Motor neuron (in vitro differentiated cells): ENCODE results near the gene RPL26. TPM values are rescaled to one million over a fixed set of nuclear protein-coding genes. Genes with fewer than 3 reads are reported as not detected.

Experiments
- ATAC-seq, 8 experiments: fragments of 200-7000 bp; cut with Tn5 transposase; replicated peaks in 6 of 8; 2 replicates each; pipeline ENCODE4 v1.8.0; 2021; ENCODE audit warnings: mild to moderate bottlenecking in 8 of 8, moderate library complexity in 8 of 8
- H3K27ac ChIP-seq, 2 donors: fragments of 250-450 bp; sonication (Bioruptor Pico); 2 replicates each; pipeline ENCODE4 v1.9.0; 2021; ENCODE audit warnings: antibody characterized with exemption in 2 of 2, mild to moderate bottlenecking in 2 of 2, moderate library complexity in 1 of 2
- H3K4me1 ChIP-seq, 2 donors: fragments of 250-450 bp; sonication (Bioruptor Pico); replicated peaks in 1 of 2; 2 replicates each; pipeline ENCODE4 v1.6.1; 2021; ENCODE audit warnings: antibody characterized with exemption in 2 of 2, mild to moderate bottlenecking in 2 of 2, moderate library complexity in 1 of 2
- H3K4me3 ChIP-seq, 5 donors: fragments of 250-450 bp; sonication (Bioruptor Pico); 2 replicates each; pipeline ENCODE4 v1.9.0; 2021; ENCODE audit warnings: antibody characterized with exemption in 5 of 5, mild to moderate bottlenecking in 5 of 5, moderate library complexity in 4 of 5
- WGBS, 10 experiments: fragments of 450-650 bp; shearing (Covaris generic); methylation state at CpG; one replicate each; pipeline ENCODE4 v1.0.0; 2022; 5-methylcytosine and 5-hydroxymethylcytosine counted together
- in situ Hi-C, 9 experiments: fragments of 400-800 bp; cut with MboI; loops; one replicate each; pipeline ENCODE4 v1.15.0; 2021; ENCODE audit warnings: low sequenced_read_pairs in 9 of 9, low pct_unique_long_range_greater_than_20kb in 2 of 9; ENCODE audit not compliant: unreplicated experiment in 9 of 9
- total RNA-seq, 8 experiments: library from RNA; unstranded; fragments of 300-600 nt; gene quantifications; 2 replicates each; pipeline versions ENCODE4 v1.2.3 to v1.2.4, GENCODE V29; 2022

RPL26 gene
- 1,000 to 10,000 TPM; 3,314 to 6,110 (median 4,631) TPM for total RNA-seq

GRCh38 chr17:8383143-8383822 lies at the start of gene RPL26:
TSS of gene RPL26 (minus strand) at chr17:8383193. CDS start at chr17:8382310, 883 bp downstream.
- Histone ChIP-seq H3K4me1 (peaks cover 14 to 16% of the 10 kb centered on the region in 2 donors), H3K4me3 (peak within 1 kb of the TSS; percentile 45 to 91 (median 63)), H3K27ac (peak within 1 kb of the TSS; percentile 63 to 79)
- in situ Hi-C loops = no loop called here
- WGBS, 10 experiments = 0% methylated on average over 4 to 18 of the region's 55 CpGs; no CpG with 5 or more reads in 5 of the 10 experiments
- peak; percentile 76 to 94 (median 90) for ATAC-seq

DNA sequence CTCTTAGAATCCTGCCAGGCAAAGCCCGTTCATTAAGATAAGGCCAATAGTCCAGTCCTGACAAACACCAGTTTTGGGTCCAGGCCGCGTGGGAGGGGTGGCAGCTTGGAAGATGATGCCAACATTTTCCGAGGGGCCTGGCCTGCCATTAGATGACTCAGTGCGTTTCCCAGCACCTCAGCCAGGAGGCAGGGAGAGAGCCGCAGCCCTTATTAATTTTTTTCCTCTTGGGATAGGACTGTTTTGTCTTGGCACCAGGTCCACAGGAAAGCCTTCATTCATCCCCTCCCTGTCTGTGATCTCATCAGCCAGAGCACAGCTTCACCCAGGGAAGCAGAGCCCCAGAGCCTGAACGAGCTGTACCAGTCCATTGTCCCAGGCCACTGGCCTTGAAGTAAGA lies 48.0 kb upstream of the RPL26 start:
- H3K4me3 ChIP-seq = no peak overlapping the region
- H3K27ac ChIP-seq = no peak overlapping the region
- H3K4me1 ChIP-seq = no peaks in the 10 kb centered on the region
- in situ Hi-C loops = no loop called here
- WGBS, 10 experiments = 3 to 100% (median 79%) methylated on average over 1 to 6 of the region's 7 CpGs; no CpG with 5 or more reads in 4 of the 10 experiments
- peak in 2 of 8 experiments; percentile 10 to 24 for ATAC-seq

DNA sequence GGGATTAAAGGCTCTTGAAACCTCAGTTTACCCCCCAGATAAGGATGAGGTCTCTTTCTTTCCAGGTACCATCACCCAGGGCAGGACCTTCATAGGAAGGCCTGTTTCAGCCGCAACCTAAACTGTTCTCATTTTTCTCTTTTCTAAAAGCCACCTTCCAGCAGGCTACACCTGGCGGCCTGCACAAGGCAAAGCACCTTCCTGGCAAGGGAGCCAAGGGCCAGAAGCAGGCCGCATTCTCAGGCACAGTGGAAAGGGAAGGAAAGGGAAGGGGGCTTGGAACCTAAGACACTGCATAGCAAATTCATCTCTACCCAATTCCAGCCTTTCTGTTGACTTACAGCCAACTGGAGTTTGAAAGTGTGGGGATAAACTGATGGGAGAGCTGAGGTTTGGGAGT lies 43.8 kb upstream of the RPL26 start:
- 67 to 100% (median 100%) methylated on average over 1 to 3 of the region's 3 CpGs; no CpG with 5 or more reads in 2 of the 10 experiments for WGBS, 10 experiments
- Histone ChIP-seq H3K4me1 (peaks cover 0 to 8% of the 10 kb centered on the region in 2 donors), H3K27ac (no peak overlapping the region), H3K4me3 (no peak overlapping the region)
- in situ Hi-C loops = no loop called here
- ATAC-seq = no peak

DNA sequence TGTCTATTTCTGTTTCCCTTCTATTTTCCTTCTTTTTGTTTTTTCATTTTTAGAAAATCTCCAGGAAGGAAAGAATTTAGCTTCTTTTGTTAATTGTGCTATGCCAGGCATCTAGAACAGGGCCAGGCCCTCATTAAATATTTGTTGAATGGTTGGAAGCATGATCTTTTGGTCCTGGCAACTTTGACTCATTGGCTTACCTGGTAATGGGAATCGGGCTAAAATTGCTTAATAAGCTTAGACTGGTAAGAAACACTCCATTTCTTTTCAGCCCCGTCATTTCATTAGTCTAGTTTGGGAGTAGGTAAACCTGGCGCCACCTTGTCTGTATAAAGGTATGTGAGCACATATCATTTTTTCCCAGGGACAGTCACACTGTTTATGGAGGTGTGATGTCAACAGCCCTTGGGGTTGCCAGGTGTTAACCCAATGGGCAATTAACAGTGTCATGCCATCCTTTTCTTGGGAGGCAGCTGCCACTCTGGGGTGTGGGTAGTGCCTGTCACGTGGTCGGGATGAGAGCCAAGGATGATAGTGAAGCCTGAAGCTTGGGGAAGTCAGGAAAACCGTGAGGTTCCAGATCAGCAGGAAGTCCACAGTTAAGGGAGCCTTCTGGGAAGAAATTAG lies 43.2 kb upstream of the RPL26 start:
- WGBS, 10 experiments = 33 to 94% (median 63%) methylated on average over 1 to 6 of the region's 6 CpGs; no CpG with 5 or more reads in 1 of the 10 experiments
- Histone ChIP-seq H3K4me3 (no peak overlapping the region), H3K27ac (no peak overlapping the region), H3K4me1 (peaks cover 0 to 8% of the 10 kb centered on the region in 2 donors)
- in situ Hi-C loops = no loop called here
- ATAC-seq = no peak

DNA sequence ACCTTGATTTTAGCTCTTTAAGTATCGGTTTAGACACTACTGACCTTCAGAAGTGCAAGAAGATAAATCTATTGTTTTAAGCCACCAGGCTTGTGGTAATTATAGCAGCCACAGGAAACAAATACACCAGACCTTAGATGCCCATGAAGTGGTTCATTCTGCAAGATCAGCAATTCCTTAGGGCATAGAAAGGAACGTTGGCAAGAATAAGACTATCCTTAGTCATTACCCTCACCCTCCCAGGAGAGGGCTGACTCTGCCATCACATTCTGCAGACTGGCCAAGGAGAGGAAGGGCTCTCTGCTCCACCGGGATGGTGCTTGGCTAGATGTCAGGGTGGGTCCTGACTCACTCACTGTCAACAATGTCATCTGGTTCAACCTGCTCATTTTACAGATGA lies 38.6 kb upstream of the RPL26 start:
- WGBS, 10 experiments = 45 to 100% (median 76%) methylated on average over 1 to 2 of the region's 3 CpGs; no CpG with 5 or more reads in 4 of the 10 experiments
- in situ Hi-C loops = loop anchor here in 7 of 9 experiments (25.0 kb wide), 4 partner anchors 216 to 366 kb away; partner anchors contain the start of genes MFSD6L (in 3 of the 7), CCDC42 (in 2 of the 7), SPDYE4 (in 2 of the 7) and MYH10 (in 1 of the 7)
- Histone ChIP-seq H3K4me3 (no peak overlapping the region), H3K27ac (no peak overlapping the region), H3K4me1 (peaks cover 0 to 8% of the 10 kb centered on the region in 2 donors)
- ATAC-seq = no peak

- ATAC-seq = peak in 3 of 8 experiments; percentile 81 to 96 (median 96)
- Histone ChIP-seq H3K4me3 (no peak overlapping the region), H3K4me1 (peaks cover 0 to 1% of the 10 kb centered on the region in 2 donors), H3K27ac (no peak overlapping the region)
- WGBS, 10 experiments = 0 to 86% (median 61%) methylated on average over 1 to 5 of the region's 5 CpGs; no CpG with 5 or more reads in 1 of the 10 experiments
- in situ Hi-C loops = loop anchor here in 7 of 9 experiments (25.0 kb wide), 4 partner anchors 217 to 367 kb away; partner anchors contain the start of genes MFSD6L (in 3 of the 7), CCDC42 (in 2 of the 7), SPDYE4 (in 2 of the 7) and MYH10 (in 1 of the 7)
These were observed 37.3 kb upstream of the RPL26 start for GRCh38 chr17:8420041-8420934.

GRCh38 chr17:8419305-8419704 lies 36.3 kb upstream of the RPL26 start:
- ATAC-seq = no peak
- WGBS, 10 experiments = 0 to 83% (median 69%) methylated on average over 1 of the region's 1 CpG; no CpG with 5 or more reads in 4 of the 10 experiments
- Histone ChIP-seq H3K4me1 (no peaks in the 10 kb centered on the region), H3K4me3 (no peak overlapping the region), H3K27ac (no peak overlapping the region)
- in situ Hi-C loops = loop anchor here in 8 of 9 experiments (10.0 to 25.0 kb wide), 5 partner anchors 218 to 368 kb away; partner anchors contain the start of genes CCDC42 (in 3 of the 8), MFSD6L (in 3 of the 8), SPDYE4 (in 2 of the 8) and MYH10 (in 1 of the 8)

DNA sequence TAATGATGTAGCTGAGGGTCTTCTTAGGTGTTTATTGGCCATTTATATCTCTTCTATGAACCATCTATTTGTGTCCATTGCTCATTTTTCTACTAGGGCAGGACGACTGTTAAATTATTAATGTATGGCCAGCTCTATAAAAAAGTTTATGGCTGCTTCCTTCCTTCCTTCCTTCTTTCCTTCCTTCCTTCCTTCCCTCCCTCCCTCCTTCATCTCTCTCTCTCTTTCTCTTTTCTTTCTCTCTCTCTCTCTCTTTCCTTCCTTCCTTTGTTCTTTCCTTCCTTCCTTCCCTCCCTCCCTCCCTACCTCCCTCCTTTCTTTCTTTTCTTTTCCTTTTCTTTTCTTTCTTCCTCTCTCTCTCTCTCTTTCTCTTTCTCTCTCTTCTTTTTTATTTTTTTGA lies 35.5 kb upstream of the RPL26 start:
- no peak for ATAC-seq
- Histone ChIP-seq H3K4me3 (no peak overlapping the region), H3K4me1 (no peaks in the 10 kb centered on the region), H3K27ac (no peak overlapping the region)
- WGBS, 10 experiments = 36 to 75% (median 60%) methylated on average over 1 of the region's 1 CpG; no CpG with 5 or more reads in 4 of the 10 experiments
- in situ Hi-C loops = loop anchor here in 8 of 9 experiments (10.0 to 25.0 kb wide), 5 partner anchors 219 to 369 kb away; partner anchors contain the start of genes CCDC42 (in 3 of the 8), MFSD6L (in 3 of the 8), SPDYE4 (in 2 of the 8) and MYH10 (in 1 of the 8)

DNA sequence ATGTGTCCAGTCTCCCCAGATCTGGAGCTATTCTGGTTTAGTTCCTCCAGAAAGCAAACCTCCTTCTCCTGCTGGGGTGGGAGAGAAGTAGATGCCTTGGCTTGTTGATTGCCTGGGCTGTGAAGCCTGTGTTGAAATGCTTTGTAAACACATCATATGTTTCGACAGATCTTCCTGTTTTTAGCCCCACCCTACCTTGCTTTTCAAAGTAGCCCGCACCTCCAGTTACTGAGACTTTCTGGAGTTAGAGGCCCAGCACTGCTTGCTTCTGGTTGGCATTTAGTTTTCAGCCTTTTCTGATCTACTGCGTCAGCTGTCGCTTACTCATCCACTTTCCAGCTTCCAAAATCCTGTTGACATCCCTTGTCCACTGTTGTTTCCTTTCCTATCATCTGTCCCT lies 34.8 kb upstream of the RPL26 start:
- Histone ChIP-seq H3K4me3 (no peak overlapping the region), H3K4me1 (no peaks in the 10 kb centered on the region), H3K27ac (no peak overlapping the region)
- no peak for ATAC-seq
- in situ Hi-C loops = loop anchor here in 8 of 9 experiments (10.0 to 25.0 kb wide), 5 partner anchors 219 to 369 kb away; partner anchors contain the start of genes CCDC42 (in 3 of the 8), MFSD6L (in 3 of the 8), SPDYE4 (in 2 of the 8) and MYH10 (in 1 of the 8)
- 79 to 100% (median 86%) methylated on average over 1 to 4 of the region's 4 CpGs; no CpG with 5 or more reads in 2 of the 10 experiments for WGBS, 10 experiments

GRCh38 chr17:8413938-8414337 lies 30.9 kb upstream of the RPL26 start:
- no peaks in the 10 kb centered on the region for H3K4me1 ChIP-seq
- in situ Hi-C loops = loop anchor here in 8 of 9 experiments (10.0 to 25.0 kb wide), 5 partner anchors 223 to 373 kb away; partner anchors contain the start of genes CCDC42 (in 3 of the 8), MFSD6L (in 3 of the 8), SPDYE4 (in 2 of the 8) and MYH10 (in 1 of the 8)

DNA sequence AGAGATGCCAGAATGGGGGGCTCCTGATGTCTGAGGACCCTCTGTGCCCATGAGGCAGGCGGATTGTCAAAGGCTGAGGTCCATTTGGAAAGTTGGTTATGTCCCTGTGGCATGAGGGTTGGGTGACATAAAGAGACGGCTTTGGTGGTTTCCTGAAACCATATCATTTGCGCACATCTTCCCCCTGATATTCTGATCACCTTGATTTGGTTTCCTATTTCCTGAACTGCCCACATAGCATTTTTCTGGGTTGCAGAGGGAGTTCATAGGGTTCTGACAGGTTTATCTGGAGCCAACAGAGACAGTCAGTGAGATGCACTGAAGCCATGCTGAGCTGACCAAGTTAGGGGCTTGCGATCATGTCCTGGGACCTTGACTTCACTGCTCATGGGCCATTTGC lies 30.3 kb upstream of the RPL26 start:
- no peak overlapping the region for H3K4me3 ChIP-seq
- H3K4me1 ChIP-seq = no peaks in the 10 kb centered on the region
- ATAC-seq = no peak
- no peak overlapping the region for H3K27ac ChIP-seq
- in situ Hi-C loops = loop anchor here in 8 of 9 experiments (10.0 to 25.0 kb wide), 5 partner anchors 224 to 374 kb away; partner anchors contain the start of genes CCDC42 (in 3 of the 8), MFSD6L (in 3 of the 8), SPDYE4 (in 2 of the 8) and MYH10 (in 1 of the 8)
- WGBS, 10 experiments = 75 to 100% (median 83%) methylated on average over 1 to 4 of the region's 4 CpGs; no CpG with 5 or more reads in 1 of the 10 experiments

More at GRCh38 chr17:8413938-8414337, 30.9 kb upstream of the RPL26 start:
- Histone ChIP-seq H3K27ac (no peak overlapping the region), H3K4me3 (no peak overlapping the region)
- no peak for ATAC-seq
